ENCODE measurements around the gene TCF7L1. TPM values are rescaled to one million over a fixed set of nuclear protein-coding genes. Genes with fewer than 3 reads are reported as not detected.

The TCF7L1 gene
- total and polyA plus RNA-seq, 2 of the 13 experiments (the other 11 are each of a cell fraction or from before 2014, with no cell fraction given) = 0.04 to 0.15 TPM

- Histone ChIP-seq H3K36me3 (replicated peaks in 1 of 2; ENCODE audit: control insufficient read depth in 1 of 2, insufficient read depth in 2 of 2, low read length in 2 of 2) (no peaks in the 10 kb centered on the region), H4K20me1 (ENCODE audit: insufficient read depth, low read length) (no peaks in the 10 kb centered on the region), H3K4me1 (ENCODE audit: insufficient read depth, low read length) (peaks cover 18% of the 10 kb centered on the region), H2AFZ (ENCODE audit: low read length) (no peak overlapping the region), H3K9me3 (ENCODE audit: low read length) (no peaks in the 10 kb centered on the region), H3K4me2 (ENCODE audit: low read depth, low read length) (no peak overlapping the region), H3K9ac (ENCODE audit: insufficient read depth, low read depth, low read length) (no peak overlapping the region), H3K27ac (ENCODE audit: extremely low read length, insufficient read depth, low read length) (no peak overlapping the region), H3K79me2 (ENCODE audit: insufficient read depth, low read length) (no peaks in the 10 kb centered on the region), H3K4me3 (replicated peaks in 1 of 3; ENCODE audit: insufficient read depth in 1 of 3, low read depth in 2 of 3, low read length in 3 of 3) (no peak overlapping the region), H3K27me3 (ENCODE audit: control insufficient read depth in 1 of 2, insufficient read depth in 2 of 2, low read length in 2 of 2) (peaks cover 4 to 52% of the 10 kb centered on the region in 2 experiments; a peak in 4 of 5 replicates)
- FAIRE-seq = no peak
- no peak for DNase-seq (ENCODE audit: low spot score)
- ATAC-seq = no peak
- 59% methylated on average over 3 of the region's 3 CpGs for WGBS (ENCODE audit: low lambda C conversion rate)
- ChIA-PET POLR2A (no interaction called here), CTCF (ENCODE audit: low intra/inter-chr PET ratio, low total read pairs) (no interaction called here)
- intact Hi-C loops (cut with micrococcal nuclease; ENCODE audit: unreplicated experiment) = no loop called here
- in situ Hi-C loops (cut with HindIII; ENCODE audit: extremely low pct_ligation_motif_present, low pct_unique_long_range_greater_than_20kb) = no loop called here
- TF ChIP-seq, protein P1, sequence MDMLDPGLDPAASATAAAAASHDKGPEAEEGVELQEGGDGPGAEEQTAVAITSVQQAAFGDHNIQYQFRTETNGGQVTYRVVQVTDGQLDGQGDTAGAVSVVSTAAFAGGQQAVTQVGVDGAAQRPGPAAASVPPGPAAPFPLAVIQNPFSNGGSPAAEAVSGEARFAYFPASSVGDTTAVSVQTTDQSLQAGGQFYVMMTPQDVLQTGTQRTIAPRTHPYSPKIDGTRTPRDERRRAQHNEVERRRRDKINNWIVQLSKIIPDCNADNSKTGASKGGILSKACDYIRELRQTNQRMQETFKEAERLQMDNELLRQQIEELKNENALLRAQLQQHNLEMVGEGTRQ (IDR thresholded peaks at IDR 0.05; ENCODE audit: low read depth, low read length) = no peak
- TF ChIP-seq, protein P1 (CRISPR knock-in tag; IDR thresholded peaks at IDR 0.05; ENCODE audit: borderline replicate concordance) = no peak
- TF ChIP-seq ZMAT3 (CRISPR knock-in tag; conservative IDR thresholded peaks at IDR 0.05) = no peak
- TF ChIP-seq SAFB2 (CRISPR knock-in tag; IDR thresholded peaks at IDR 0.05; ENCODE audit: borderline replicate concordance, low read depth) = no peak
- TF ChIP-seq, protein P2, sequence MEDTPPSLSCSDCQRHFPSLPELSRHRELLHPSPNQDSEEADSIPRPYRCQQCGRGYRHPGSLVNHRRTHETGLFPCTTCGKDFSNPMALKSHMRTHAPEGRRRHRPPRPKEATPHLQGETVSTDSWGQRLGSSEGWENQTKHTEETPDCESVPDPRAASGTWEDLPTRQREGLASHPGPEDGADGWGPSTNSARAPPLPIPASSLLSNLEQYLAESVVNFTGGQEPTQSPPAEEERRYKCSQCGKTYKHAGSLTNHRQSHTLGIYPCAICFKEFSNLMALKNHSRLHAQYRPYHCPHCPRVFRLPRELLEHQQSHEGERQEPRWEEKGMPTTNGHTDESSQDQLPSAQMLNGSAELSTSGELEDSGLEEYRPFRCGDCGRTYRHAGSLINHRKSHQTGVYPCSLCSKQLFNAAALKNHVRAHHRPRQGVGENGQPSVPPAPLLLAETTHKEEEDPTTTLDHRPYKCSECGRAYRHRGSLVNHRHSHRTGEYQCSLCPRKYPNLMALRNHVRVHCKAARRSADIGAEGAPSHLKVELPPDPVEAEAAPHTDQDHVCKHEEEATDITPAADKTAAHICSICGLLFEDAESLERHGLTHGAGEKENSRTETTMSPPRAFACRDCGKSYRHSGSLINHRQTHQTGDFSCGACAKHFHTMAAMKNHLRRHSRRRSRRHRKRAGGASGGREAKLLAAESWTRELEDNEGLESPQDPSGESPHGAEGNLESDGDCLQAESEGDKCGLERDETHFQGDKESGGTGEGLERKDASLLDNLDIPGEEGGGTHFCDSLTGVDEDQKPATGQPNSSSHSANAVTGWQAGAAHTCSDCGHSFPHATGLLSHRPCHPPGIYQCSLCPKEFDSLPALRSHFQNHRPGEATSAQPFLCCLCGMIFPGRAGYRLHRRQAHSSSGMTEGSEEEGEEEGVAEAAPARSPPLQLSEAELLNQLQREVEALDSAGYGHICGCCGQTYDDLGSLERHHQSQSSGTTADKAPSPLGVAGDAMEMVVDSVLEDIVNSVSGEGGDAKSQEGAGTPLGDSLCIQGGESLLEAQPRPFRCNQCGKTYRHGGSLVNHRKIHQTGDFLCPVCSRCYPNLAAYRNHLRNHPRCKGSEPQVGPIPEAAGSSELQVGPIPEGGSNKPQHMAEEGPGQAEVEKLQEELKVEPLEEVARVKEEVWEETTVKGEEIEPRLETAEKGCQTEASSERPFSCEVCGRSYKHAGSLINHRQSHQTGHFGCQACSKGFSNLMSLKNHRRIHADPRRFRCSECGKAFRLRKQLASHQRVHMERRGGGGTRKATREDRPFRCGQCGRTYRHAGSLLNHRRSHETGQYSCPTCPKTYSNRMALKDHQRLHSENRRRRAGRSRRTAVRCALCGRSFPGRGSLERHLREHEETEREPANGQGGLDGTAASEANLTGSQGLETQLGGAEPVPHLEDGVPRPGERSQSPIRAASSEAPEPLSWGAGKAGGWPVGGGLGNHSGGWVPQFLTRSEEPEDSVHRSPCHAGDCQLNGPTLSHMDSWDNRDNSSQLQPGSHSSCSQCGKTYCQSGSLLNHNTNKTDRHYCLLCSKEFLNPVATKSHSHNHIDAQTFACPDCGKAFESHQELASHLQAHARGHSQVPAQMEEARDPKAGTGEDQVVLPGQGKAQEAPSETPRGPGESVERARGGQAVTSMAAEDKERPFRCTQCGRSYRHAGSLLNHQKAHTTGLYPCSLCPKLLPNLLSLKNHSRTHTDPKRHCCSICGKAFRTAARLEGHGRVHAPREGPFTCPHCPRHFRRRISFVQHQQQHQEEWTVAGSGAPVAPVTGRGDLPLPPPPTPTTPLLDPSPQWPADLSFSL (CRISPR knock-in tag; IDR thresholded peaks at IDR 0.05) = no peak
- TF ChIP-seq, protein P3, sequence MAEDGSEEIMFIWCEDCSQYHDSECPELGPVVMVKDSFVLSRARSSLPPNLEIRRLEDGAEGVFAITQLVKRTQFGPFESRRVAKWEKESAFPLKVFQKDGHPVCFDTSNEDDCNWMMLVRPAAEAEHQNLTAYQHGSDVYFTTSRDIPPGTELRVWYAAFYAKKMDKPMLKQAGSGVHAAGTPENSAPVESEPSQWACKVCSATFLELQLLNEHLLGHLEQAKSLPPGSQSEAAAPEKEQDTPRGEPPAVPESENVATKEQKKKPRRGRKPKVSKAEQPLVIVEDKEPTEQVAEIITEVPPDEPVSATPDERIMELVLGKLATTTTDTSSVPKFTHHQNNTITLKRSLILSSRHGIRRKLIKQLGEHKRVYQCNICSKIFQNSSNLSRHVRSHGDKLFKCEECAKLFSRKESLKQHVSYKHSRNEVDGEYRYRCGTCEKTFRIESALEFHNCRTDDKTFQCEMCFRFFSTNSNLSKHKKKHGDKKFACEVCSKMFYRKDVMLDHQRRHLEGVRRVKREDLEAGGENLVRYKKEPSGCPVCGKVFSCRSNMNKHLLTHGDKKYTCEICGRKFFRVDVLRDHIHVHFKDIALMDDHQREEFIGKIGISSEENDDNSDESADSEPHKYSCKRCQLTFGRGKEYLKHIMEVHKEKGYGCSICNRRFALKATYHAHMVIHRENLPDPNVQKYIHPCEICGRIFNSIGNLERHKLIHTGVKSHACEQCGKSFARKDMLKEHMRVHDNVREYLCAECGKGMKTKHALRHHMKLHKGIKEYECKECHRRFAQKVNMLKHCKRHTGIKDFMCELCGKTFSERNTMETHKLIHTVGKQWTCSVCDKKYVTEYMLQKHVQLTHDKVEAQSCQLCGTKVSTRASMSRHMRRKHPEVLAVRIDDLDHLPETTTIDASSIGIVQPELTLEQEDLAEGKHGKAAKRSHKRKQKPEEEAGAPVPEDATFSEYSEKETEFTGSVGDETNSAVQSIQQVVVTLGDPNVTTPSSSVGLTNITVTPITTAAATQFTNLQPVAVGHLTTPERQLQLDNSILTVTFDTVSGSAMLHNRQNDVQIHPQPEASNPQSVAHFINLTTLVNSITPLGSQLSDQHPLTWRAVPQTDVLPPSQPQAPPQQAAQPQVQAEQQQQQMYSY (CRISPR knock-in tag; IDR thresholded peaks at IDR 0.05) = no peak
- TF ChIP-seq PCBP1 (IDR thresholded peaks at IDR 0.05; ENCODE audit: borderline replicate concordance, low read depth, low read length) = no peak
- TF ChIP-seq RBM22 (optimal IDR thresholded peaks at IDR 0.05; ENCODE audit: low read length) = no peak
- TF ChIP-seq, protein P4, sequence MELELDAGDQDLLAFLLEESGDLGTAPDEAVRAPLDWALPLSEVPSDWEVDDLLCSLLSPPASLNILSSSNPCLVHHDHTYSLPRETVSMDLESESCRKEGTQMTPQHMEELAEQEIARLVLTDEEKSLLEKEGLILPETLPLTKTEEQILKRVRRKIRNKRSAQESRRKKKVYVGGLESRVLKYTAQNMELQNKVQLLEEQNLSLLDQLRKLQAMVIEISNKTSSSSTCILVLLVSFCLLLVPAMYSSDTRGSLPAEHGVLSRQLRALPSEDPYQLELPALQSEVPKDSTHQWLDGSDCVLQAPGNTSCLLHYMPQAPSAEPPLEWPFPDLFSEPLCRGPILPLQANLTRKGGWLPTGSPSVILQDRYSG (CRISPR knock-in tag; IDR thresholded peaks at IDR 0.05) = no peak
- no peak for TF ChIP-seq KMT2B (CRISPR knock-in tag; IDR thresholded peaks at IDR 0.05)
- TF ChIP-seq TAF1 (CRISPR knock-in tag; IDR thresholded peaks at IDR 0.05) = no peak
- TF ChIP-seq ZNF17 (CRISPR knock-in tag; IDR thresholded peaks at IDR 0.05) = no peak
- no TSS peak for BruUV-seq (replicated peaks)
Observed at GRCh38 chr2:85163675-85164074, 30.5 kb downstream of the TCF7L1 start.

Data from HepG2 (cell line).